ENCODE data around the gene PPFIA1. TPM values are rescaled to one million over a fixed set of nuclear protein-coding genes. Genes with fewer than 3 reads are reported as not detected.
"Not testable (repeated sequence)": the region's sequence is repeated elsewhere in the genome, so short reads cannot be mapped to it uniquely, and the experiment has no call there.

The PPFIA1 gene
- total RNA-seq, 1 donor from 2014 or later, result 39.0 TPM

DNA sequence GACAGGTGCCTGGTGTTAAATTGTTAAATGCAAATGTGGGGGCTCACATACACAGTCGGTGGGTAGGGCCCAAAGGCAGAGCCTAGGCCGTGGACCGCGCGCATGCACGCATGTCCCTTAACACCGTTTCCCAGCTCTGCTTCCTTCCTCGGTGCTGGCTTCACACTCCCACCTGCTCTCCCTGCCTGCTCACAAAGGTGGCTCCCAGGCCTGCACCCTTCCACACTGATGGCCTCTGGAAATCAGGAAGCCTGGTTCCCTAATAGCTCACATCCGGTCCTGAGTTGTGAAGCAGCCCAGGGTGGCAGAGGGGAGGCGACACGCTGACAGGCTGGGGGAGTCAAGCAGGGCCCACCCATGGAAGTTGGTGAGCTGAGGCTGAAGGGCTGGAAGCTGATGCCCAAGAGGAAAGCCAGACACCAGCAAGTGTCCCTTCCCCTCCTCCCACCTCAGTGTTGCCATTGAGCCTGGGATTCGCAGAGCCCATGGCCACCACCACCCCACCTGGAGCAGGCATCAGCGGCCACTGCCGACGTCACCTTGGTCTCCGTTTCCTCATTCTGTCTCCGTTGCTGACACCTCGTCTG lies 114.2 kb downstream of the PPFIA1 start:
- intact Hi-C loops (cut with micrococcal nuclease), result no loop called here

DNA sequence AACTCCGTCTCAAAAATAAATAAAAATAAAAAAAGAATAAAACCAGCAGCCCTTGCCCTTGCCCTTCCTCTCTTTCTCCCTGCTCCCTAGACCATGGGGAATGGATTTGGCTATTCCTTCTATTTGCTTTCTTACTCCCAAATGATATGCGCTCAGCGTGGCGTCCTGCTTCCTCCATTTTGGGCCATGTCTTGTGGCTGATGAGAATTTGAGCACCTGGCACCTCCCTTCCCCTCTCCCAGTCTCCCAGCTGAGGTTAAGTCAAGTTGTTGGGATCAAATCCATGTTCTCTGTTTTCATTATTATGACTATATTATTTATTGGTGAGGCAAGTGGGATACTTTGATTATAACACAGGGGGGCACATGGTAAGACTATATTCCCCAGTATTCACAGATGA lies 117.1 kb downstream of the PPFIA1 start:
- intact Hi-C loops (cut with micrococcal nuclease), result no loop called here

DNA sequence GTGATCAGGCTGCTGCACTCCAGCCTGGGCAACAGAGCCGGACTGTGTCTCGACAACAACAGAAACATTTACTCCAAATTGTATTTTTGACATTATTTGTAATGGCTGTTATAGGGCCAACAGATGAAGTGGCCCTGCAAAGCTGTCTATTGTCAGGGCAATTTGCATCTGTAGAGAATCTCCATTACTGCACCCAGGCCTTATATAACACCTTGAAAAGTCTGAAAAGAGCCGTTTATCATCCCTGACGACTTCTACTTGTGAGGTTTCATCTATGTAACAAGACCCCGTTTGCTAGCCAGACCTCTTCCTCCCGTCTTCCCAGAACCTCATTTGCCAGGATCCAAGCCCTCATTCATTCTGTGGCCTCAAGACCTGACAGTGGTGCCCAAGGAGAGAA lies 118.7 kb downstream of the PPFIA1 start:
- intact Hi-C loops (cut with micrococcal nuclease), result no loop called here

DNA sequence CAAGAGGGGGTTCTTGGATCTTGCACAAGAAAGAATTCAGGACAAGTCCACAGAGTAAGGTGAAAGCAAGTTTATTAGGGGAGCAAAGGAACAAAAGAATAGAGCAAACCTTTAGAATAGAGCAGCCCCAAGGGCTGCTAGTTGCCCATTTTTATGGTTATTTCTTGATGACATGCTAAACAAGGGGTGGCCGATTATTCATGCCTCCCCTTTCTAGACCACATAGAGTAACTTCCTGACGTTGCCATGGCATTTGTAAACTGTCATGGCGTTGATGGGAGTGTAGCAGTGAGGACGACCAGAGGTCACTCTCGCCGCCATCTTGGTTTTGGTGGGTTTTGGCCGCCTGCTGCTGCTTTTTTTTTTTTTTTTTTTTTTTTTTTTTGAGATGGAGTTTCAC lies 120.4 kb downstream of the PPFIA1 start:
- intact Hi-C loops (cut with micrococcal nuclease), result not testable (repeated sequence)

DNA sequence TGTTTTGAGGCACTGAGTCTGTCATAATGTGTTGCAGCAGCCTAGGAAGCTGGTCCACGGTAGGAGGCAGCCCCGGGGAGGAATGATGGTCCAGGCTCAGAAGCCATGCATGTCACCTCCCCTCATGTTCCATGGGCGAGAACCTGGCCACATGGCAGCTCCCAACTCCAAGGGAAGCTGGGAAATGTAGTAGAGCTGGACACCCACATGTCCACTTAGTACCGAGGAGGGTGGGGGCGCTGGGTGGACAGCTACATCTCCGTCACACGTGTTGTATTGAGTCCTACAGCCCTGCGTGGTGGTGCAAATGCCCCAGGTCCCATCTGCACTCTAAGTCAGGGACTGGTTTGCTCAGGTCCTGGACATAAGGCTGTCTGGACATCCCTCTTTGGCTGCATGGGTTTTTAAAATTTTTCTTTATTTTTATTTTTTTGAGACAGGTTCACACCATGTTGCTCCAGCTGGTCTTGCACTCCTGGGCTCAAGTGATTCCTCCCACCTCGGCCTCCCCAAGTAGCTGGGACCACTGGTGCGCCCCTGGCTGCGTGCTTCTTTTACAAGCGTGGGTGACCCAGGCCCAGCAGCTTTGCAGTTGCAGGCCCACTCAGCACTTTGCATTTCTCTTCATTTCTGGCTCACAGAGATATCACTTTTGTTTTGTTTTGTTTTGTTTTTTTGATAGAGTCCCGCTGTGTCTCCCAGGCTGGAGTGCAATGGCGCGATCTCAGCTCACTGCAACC lies 123.9 kb downstream of the PPFIA1 start:
- intact Hi-C loops (cut with micrococcal nuclease), result no loop called here

DNA sequence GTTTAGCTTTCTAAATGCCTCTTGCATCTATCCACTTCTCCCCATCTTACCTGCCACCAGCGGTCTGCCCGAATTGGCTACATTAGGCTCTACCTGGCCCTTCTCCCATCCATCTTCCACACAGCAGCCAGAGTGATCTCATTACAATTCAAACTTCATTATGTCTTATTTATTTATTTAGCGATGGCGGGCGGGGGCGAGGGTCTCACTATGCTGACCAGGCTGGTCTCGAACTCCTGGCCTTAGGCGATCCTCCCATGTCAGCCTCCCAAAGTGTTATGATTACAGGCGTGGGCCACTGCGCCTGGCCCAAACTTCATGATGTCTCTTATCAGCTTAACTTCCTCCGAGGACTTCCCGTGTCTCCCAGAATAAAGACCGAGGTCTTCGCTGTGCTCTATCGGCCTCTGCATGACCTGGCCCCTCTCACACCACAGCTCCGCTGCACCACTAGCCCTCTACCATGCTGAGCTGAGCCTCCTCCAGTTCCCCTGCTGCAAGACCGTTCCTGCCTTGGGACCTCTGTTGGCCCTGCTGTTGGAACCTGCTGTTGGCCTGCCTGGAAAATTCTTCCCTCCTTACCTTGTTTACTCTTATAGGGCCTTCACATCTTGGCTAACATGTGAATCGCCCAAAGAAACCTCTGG lies 127.0 kb downstream of the PPFIA1 start:
- intact Hi-C loops (cut with micrococcal nuclease), result no loop called here

DNA sequence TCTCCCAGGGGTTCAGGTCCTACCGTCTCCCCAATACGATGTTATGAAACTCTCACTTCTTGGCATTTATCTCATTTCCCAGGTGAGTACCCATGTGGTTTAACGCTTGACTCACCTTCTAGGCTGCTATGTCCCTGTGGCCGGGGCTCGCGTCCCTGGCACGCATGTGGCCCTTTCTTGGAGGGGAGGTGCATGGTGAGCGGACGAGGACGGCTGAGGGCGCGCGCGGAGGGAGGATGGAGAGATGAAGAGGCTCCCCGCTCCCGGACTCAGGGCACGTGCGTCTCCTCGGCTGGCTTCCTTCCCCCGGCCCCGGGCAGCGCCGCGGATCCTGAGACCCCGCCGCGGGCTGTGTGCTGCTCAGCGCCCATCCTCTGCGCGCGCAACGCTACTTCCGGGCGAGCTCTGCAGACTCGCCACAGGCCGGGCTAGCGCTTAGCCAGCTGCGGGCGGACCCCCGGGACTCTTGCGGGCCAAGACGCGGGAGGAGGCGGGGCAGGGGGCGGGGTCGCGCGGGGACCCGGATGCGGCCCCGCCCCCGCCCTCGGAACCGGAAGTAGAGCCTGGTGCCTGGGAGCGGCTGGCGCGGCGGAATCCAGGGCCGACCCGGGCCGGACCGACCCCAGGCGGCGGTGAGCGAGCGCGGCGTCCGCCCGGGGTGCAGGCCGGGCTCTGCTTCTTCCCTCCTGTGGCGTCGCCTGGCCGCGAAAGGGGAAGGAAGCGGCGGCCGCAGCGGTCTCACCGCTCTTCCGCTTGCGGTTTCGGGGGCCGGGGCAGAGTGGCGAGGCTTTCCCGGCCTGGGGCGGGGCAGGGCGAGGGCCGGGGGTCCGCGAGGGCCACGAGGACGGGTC lies 127.7 kb downstream of the PPFIA1 start, which contains the start of gene CTTN:
TSS of gene CTTN (plus strand) at position 547 of the 851 bp plus-strand sequence. CDS start 8,769 bp downstream, outside the sequence.
- intact Hi-C loops (cut with micrococcal nuclease), result loop anchor here (2.0 kb wide), 2 partner anchors 33 to 127 kb away; partner anchors contain the start of gene PPFIA1

DNA sequence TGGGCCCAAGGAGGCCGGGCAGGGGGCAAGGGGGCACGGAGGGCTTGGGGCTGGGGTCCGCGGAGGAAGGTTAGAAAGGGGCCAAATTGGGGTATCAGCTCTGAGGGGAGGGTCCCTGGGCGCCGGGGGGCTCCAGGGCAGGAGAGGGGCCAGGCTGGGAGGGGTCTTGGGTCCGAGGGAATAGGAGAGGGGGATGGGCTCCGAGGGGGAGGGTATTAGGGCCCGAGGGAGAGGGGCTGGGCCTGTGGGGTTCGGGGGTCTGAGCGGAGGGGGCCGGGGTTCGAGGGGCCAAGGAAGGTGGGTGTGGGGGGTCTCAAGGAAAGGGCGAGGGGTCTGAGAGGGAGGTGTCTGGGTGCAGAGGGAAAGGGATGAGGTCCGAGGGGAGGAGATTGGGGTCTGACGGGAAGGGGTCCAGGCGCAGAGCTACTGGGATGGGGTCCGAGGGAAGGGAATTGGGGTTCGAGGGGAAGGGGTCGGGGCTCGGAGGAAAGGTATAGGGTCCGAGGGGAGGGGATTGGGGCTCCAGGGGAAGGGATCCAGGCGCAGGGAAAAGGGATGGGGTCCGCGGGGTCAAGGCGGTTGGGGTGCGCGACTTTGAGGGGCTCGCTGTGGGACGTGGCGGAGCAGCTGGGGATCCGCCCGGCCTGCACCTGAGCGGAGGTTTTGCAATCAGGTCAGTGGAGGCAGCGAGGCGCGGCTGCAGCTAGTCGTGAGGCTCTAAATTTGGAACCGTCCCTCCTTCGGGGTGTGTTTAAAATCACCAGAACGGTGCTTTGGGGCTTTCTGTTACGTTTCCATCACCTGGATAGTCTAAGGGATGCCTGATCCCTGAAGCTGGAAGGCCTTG lies 128.6 kb downstream of the PPFIA1 start:
- intact Hi-C loops (cut with micrococcal nuclease), result loop anchor here (2.0 kb wide), 2 partner anchors 34 to 128 kb away; partner anchors contain the start of gene PPFIA1

DNA sequence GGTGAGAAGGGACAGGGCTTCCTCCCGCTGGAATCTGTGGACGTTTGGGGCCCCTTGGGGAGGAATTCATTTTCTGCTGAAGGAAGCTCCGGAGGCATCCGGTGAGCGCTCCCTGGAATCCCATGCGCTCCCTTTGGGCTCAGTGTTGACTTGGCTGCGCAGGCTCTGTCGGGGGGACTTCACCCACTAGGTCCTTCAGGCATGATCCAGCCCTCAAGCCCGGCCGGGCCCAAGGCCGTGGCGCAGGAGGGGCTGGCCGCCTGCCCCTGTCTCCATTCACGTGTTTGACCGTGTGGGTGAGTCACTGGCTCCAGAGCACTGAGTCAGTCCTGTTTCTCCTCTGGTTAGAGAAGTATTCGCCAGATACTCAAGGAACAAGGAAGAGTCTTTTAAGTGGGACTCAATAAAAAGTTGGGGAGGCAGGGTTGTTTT lies 129.2 kb downstream of the PPFIA1 start:
- intact Hi-C loops (cut with micrococcal nuclease), result loop anchor here (2.0 kb wide), 2 partner anchors 35 to 129 kb away; partner anchors contain the start of gene PPFIA1

DNA sequence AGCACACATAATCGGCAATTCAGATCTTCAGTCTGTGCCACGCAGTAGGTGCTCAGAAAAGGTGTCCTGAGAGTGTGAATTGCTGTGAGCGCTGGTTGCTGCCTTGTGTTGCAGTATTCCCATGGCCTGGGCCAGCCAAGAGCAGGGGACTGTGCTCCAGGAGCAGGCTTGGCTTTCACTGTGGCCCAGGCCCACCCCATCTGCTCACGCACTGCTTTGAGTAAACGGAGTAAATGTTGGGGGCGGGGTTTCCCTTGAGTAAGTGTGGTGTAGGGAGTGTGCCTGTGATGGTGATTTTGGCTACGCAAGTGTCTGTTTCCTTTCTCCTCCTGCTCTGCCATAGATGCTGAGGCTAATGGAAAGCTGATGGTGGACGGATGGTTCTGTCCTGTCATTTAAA lies 130.2 kb downstream of the PPFIA1 start:
- intact Hi-C loops (cut with micrococcal nuclease), result no loop called here

DNA sequence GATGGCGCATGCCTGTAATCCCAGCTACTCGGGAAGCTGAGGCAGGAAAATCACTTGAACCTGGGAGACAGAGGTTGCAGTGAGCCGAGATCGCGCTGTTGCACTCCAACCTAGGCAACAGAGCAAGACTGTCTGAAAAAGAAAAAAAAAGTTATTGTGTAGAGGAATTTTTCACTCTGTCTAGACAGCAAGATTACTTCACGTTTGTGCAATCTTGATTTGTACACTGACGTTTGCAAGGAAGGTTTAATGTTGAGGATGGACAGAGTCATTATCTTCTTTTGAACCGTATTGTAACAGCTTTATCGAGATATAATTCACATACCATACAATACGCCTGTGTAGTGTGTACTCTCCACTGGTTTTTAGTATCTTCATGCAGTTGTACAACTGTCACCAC lies 131.5 kb downstream of the PPFIA1 start:
- intact Hi-C loops (cut with micrococcal nuclease), result no loop called here

DNA sequence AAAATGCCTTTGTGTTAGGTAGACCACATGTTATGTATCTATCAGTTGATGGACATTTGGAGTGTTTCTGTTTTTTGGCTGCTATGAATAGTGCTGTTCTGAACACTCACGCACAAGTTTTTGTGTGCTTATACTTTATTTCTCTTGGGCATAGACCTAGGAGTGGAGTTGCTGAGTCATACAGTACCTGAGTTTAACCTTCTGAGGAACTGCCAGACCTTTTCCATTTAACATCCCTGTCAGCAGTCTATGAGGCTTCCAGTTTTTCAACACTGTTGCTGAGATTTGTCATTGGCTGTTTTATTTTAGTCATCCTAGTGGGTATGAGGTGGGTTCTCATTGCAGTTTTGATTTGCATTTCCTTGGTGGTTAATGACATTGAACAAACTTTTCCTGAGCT lies 132.2 kb downstream of the PPFIA1 start:
- intact Hi-C loops (cut with micrococcal nuclease), result no loop called here

DNA sequence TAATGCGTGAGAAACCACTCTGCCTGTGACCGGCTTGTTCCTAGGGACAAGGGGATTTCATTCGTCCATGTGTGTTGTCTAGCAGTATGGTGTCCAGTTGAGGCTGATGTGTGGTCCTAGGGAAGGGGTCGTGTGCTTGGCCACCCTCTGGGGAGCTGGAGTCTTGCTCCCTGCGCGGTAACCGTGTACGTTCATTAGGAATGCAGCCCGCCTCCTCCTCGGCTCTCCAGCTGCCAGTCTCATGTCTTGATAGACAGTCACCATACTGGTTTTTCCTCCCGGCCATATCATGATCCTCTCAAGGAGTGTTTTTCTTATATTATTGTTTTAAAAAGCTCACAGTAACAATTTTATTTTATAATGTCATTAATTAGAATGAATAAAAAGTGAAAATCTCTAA lies 133.8 kb downstream of the PPFIA1 start:
- intact Hi-C loops (cut with micrococcal nuclease), result no loop called here

DNA sequence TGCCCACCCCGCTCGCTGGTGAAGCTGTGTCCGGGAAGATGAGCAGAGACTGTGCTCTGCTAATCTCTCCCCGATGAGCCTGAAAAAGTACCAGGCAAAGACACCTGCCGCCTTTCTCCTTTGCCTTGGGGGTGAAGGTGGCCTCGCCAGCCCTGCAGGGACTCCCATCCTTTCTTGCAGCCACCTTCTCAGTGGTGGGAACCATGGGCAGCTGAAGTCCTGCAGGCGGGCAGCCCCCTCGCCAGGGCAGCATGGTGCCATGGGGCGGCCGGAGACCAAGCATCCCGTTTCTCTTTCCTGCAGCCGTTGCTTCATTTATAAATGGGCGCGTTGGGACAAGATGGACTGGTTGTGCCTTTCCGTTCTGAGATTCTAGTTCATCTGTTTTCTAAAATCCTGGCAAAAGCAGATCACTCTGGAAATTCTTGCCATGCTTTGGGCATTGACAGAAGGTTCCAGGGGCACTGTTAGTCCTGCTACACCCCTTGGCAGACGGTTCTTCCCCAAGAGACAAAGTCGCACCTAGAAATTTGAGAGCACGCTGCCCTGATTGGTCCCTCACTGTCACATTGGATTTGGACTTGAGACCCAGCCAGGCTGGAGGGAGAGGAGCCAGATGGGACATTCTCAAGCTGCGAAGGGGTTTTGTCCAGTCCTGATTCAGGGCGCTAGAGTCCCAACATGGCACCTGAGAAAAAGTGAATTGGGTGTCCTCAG lies 135.3 kb downstream of the PPFIA1 start:
- intact Hi-C loops (cut with micrococcal nuclease), result no loop called here

DNA sequence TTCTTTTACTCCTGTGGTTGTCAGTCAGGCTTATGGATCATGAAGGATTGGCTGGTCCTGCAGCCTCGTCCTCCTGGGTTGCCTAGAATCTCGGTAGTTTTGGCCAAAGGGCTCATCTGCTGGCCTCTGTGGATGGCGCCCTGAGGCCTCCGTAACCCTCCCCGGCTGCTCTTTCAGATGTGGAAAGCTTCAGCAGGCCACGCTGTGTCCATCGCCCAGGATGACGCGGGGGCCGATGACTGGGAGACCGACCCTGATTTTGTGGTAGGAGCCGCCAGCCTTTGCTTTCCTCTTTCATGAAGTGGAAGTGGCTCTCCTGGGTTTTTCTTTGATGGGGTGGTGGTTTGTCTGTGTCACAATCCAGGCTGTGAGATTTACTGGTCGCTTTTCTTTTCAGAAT lies 136.6 kb downstream of the PPFIA1 start:
- intact Hi-C loops (cut with micrococcal nuclease), result no loop called here

DNA sequence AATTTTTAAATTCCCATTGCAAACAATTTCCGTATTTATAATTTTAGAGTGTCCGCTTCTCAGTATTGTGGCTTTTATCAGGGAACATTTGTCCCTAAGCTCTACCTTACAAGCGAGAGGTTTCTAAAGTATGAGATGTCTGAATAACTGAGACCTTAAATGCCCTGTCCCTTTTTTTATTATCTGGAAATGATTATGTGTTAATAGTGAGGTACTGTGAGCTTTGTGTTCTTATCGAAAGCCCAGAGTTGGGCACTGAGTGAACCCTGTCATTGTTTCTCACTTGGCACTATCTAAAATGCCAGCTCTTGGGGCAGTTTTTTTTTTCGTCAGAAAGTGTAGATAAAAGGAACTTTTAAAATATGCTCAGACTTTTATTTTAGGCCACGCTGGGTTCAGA lies 137.3 kb downstream of the PPFIA1 start:
- intact Hi-C loops (cut with micrococcal nuclease), result no loop called here

DNA sequence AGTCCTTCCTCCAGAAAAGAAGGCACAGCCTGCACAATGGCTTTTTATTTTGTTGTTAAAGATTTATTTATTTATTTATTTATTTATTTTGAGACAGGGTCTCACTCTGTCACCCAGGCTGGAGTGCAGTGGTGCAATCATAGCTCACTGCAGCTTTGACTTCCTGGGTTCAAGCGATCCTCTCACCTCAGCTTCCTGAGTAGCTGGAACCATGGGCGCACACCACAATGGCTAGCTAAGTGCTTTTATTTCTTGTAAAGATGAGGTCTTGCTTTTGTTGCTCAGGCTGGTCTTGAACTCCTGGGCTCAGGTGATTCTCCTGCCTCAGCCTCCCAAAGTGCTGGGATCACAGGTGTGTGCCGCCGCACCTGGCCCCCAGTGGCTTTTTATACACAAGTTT lies 137.8 kb downstream of the PPFIA1 start:
- intact Hi-C loops (cut with micrococcal nuclease), result not testable (repeated sequence)

DNA sequence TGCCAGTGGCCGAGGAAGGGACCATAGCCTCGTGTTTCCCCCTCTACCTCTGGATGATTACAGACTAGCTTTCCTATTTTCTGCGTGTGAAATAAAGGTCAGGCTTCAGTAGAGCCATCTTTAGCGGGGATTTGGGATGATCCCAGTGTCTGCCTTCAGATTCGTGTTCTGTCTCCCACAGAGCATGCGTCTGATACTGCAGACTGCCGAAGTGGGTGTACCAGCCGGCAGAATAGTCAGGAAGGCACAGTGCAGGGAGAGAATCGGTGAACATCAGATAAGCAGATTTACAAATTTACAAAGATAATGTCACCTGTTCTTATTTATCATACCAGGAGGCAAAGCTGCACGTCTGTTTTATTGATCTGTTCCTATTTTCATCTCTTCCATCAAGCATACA lies 138.9 kb downstream of the PPFIA1 start:
- intact Hi-C loops (cut with micrococcal nuclease), result no loop called here

DNA sequence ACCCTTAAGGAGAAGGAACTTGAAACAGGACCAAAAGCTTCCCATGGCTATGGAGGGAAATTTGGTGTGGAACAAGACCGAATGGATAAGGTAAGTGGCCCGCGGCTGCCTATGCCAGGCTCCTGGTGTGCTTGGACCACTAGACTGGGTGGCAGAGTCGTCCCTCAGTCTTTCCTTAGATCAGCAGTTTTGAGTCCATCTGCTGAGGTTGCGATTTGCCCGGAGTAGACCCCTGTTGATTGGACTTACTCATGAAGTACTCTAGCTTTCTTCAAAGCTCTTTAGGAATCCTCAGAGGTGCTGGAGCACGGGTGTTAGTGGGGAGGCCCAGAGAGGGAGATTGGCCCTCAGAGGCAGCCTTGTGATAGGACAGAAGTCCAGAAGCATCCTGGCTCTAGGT lies 139.4 kb downstream of the PPFIA1 start:
- intact Hi-C loops (cut with micrococcal nuclease), result no loop called here
